ENCODE measurements around the gene GATA6. TPM values are rescaled to one million over a fixed set of nuclear protein-coding genes. Genes with fewer than 3 reads are reported as not detected.

The GATA6 gene
- total RNA-seq, 3 donors from 2014 or later, result 0.08 to 0.21 (median 0.14) TPM

DNA sequence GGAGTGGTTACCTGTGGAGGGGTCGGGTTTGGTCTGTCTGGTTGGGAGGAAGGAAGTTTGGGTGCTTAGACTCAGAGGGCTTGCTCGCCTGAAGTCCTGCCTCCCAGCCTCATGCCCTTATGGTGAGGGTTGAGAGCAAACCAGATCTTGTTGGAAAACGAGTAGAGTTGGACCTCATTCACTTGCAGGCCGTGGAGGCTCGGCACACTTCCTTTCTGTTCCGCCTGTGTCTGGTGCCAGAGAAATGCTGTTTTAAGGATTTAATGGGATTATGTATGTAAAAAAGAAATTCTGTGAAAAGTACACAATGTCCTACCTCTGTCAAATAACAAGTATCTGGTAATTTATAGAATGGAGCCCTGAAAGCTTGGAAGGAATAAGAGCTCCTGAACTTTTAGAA, 29.6 kb downstream of the GATA6 start:
- Mint-ChIP-seq H3K4me3 (no peak overlapping the region), H3K27me3 (ENCODE audit: low read depth) (peaks cover 15% of the 10 kb centered on the region), H3K9me3 (no peaks in the 10 kb centered on the region), H3K36me3 (ENCODE audit: insufficient read depth) (no peaks in the 10 kb centered on the region), H3K4me1 (ENCODE audit: low read depth) (no peaks in the 10 kb centered on the region)
- no peak for ATAC-seq
- DNase-seq, result no peak

GRCh38 chr18:22200611-22201225, 31.3 kb downstream of the GATA6 start:
- Mint-ChIP-seq H3K4me3 (no peak overlapping the region), H3K27me3 (ENCODE audit: low read depth) (peaks cover 13% of the 10 kb centered on the region), H3K9me3 (no peaks in the 10 kb centered on the region), H3K36me3 (ENCODE audit: insufficient read depth) (no peaks in the 10 kb centered on the region), H3K4me1 (ENCODE audit: low read depth) (no peaks in the 10 kb centered on the region)
- ATAC-seq, result no peak
- no peak for DNase-seq

GRCh38 chr18:22203035-22203434, 33.6 kb downstream of the GATA6 start:
- Mint-ChIP-seq H3K36me3 (ENCODE audit: insufficient read depth) (no peaks in the 10 kb centered on the region), H3K4me3 (no peak overlapping the region), H3K27me3 (ENCODE audit: low read depth) (peaks cover 12% of the 10 kb centered on the region), H3K4me1 (ENCODE audit: low read depth) (no peaks in the 10 kb centered on the region), H3K9me3 (no peaks in the 10 kb centered on the region)
- ATAC-seq, result no peak
- DNase-seq, result no peak

DNA sequence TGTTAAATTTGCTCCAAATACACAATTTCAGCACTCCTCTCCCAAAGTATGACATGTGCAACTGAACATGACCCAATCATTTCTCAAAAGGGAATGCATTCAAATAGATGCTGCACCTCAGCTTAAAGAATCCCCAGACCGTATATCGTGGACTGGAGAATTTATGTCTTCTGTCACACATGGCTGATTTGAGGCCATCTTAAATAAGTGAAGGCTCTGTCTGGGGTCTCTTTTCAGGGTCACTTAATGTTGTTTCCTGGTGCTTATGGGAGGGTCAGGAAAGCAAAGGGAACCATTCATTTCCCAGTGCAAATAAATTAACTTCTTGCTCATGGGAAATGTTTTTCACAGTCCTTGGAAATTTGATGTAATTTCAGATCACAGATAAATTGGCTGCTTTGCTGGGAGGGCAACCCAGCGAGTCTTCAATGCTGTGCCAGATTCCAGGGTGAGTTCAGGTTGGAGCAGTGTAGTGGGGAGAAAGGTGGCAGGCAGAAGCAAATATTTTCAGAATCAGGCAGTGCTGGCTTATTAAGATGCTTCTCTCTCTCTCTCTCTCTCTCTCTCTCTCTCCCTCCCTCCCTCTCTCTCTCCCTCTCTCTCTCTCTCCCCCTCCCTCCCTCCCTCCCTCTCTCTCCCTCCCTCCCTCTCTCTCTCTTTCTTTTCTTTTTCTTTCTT, 34.3 kb downstream of the GATA6 start:
- Mint-ChIP-seq H3K36me3 (ENCODE audit: insufficient read depth) (no peaks in the 10 kb centered on the region), H3K9me3 (no peaks in the 10 kb centered on the region), H3K4me1 (ENCODE audit: low read depth) (no peaks in the 10 kb centered on the region), H3K4me3 (no peak overlapping the region), H3K27me3 (ENCODE audit: low read depth) (peaks cover 7% of the 10 kb centered on the region)
- DNase-seq (no peak), ATAC-seq (no peak)

GRCh38 chr18:22204214-22204536, 34.8 kb downstream of the GATA6 start:
- Mint-ChIP-seq H3K4me1 (ENCODE audit: low read depth) (no peaks in the 10 kb centered on the region), H3K27me3 (ENCODE audit: low read depth) (peaks cover 6% of the 10 kb centered on the region), H3K9me3 (no peaks in the 10 kb centered on the region), H3K4me3 (no peak overlapping the region), H3K36me3 (ENCODE audit: insufficient read depth) (no peaks in the 10 kb centered on the region)
- DNase-seq, result no peak
- no peak for ATAC-seq

DNA sequence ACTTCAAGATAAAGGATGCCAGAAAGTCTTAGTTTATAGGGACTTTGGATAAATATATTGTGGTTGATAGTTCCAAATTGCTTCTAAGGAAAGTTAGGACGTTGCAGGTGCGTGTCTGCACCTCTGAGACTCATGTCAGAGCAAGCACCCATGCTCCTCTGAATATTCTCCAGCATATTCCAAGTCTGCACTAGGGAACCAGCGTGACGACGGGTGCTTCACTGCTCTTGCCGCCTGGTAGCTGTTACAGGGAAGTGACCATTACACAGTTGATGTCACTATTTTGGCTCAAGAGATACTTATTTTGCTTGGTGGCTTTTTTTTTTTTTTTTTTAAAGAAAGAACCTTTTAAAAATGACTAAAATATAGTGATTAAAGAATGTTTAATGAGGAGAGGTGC, 35.6 kb downstream of the GATA6 start:
- H3K27me3 Mint-ChIP-seq (ENCODE audit: low read depth), result peaks cover 6% of the 10 kb centered on the region
- H3K4me1 Mint-ChIP-seq (ENCODE audit: low read depth), result no peaks in the 10 kb centered on the region
- DNase-seq, result no peak

GRCh38 chr18:22207021-22207758, 37.8 kb downstream of the GATA6 start:
- Mint-ChIP-seq H3K36me3 (ENCODE audit: insufficient read depth) (no peaks in the 10 kb centered on the region), H3K4me3 (no peak overlapping the region), H3K4me1 (ENCODE audit: low read depth) (no peaks in the 10 kb centered on the region), H3K27me3 (ENCODE audit: low read depth) (peaks cover 2% of the 10 kb centered on the region), H3K9me3 (no peaks in the 10 kb centered on the region)
- no peak for DNase-seq
- ATAC-seq, result no peak

More for the DNA sequence above, 35.6 kb downstream of the GATA6 start:
- H3K36me3 Mint-ChIP-seq (ENCODE audit: insufficient read depth), result no peaks in the 10 kb centered on the region
- H3K9me3 Mint-ChIP-seq, result no peaks in the 10 kb centered on the region
- no peak for ATAC-seq
- no peak overlapping the region for H3K4me3 Mint-ChIP-seq

DNA sequence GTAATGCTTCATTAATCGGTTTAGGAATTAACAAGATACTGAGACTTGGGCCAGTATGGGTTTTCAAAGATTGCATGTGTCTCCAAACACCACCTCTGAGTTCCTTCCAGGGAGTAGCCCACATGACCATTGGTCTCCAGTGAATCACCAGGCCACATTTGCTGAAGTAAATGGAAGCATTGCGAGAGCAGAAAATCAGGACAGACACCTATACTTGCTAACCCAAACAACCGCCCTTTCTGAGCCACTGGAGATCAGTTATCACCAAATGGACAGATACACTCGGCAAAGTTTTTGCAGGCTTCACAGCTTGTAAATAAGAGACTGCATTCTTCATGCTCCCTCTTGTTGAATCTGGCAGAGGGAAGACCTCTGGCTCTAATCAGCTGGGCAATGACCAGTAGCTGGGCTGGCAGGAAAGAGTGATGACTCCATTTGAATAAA, 40.9 kb downstream of the GATA6 start:
- Mint-ChIP-seq H3K36me3 (ENCODE audit: insufficient read depth) (no peaks in the 10 kb centered on the region), H3K9me3 (no peaks in the 10 kb centered on the region), H3K4me1 (ENCODE audit: low read depth) (no peaks in the 10 kb centered on the region), H3K27me3 (ENCODE audit: low read depth) (no peaks in the 10 kb centered on the region), H3K4me3 (no peak overlapping the region)
- DNase-seq (no peak), ATAC-seq (no peak)

DNA sequence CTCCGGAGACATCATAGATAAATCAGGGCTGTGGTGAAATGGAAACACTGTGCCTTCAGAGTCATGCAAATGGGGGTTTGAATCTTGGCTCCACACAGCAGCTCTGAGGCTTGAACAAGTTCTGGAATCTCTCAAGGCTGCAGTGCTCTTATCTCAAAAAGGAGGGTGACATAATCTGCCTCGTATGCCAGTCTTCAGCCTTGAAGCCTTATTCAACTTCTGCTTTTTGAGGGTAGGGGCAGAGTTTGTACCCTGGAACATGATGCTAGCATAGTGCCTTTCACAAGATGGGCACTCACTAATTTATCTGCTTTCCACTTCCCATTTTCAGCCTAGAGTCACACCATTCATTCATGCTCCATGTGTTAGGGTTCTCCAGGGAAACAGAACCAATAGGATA, 42.3 kb downstream of the GATA6 start:
- no peak overlapping the region for H3K4me3 Mint-ChIP-seq
- ATAC-seq (no peak), DNase-seq (no peak)
- no peaks in the 10 kb centered on the region for H3K4me1 Mint-ChIP-seq (ENCODE audit: low read depth)
- H3K36me3 Mint-ChIP-seq (ENCODE audit: insufficient read depth), result no peaks in the 10 kb centered on the region
- no peaks in the 10 kb centered on the region for H3K27me3 Mint-ChIP-seq (ENCODE audit: low read depth)
- H3K9me3 Mint-ChIP-seq, result no peaks in the 10 kb centered on the region

DNA sequence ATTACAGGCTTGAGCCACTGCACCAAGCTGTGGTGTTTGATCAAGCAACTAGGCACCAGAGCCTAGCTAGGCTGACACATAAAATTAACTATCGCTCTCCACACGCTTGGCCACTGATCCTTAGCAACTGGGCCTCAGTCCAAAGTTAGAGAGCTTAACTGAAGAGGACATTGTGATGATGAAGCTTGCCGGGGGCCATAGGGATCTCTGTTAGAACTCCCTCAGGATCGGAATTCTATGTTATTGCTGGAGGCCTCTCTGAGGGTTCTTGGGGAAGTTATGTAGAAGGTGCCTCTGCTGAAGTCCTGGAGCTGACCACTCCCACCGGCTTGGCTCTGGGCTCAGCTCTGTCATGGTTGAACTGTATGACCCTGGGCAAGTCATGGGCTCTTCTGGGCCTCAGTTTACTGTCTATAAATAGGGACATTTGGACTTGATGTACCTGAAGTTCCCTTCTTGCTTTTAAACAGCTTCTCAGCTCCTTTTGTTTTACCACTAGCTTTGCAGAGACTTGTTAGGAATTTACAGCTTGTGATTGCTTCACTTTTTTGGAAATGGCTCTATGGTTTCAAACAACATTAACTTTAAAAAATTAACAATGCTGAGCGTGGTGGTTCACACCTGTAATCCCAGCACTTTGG, 44.1 kb downstream of the GATA6 start:
- Mint-ChIP-seq H3K4me3 (no peak overlapping the region), H3K4me1 (ENCODE audit: low read depth) (no peaks in the 10 kb centered on the region), H3K9me3 (no peaks in the 10 kb centered on the region), H3K27me3 (ENCODE audit: low read depth) (peaks cover 3% of the 10 kb centered on the region), H3K36me3 (ENCODE audit: insufficient read depth) (no peaks in the 10 kb centered on the region)
- ATAC-seq, result no peak
- DNase-seq, result no peak

DNA sequence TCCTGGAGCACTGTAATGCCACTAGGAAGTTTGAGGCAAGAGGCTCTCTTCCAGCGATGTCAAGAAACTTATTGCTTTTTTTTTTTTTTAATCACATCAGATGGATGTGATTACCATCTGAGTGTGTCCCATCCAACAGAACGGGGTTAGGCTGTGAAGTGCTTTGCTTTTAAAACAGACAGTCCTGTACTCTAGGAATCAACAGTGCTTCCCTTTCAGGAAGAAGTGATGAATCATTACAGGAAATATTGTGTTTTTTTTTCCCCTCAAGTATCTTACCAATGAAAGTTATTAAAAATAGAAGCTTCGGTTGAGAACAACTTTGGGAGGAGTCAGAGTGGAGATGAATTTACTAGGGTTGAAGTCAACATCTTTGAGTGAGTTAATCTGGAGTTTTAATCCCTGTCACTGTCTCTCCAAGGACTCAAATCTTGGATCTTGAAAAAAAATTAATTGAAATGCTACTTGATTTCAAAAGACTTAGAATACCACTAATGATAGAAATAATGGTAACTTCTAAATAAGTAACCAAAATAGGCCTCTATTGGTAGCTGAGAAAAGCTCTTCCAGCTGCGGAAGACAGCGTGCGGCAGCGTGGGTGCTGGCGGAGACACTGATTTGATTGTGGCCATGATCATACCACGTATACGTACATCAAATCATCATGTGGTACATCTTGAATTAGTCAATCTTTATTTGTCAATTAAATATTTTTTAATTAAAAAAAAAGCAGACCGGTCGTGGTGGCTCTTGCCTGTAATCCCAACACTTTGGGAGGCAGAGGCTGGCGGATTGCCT, 45.5 kb downstream of the GATA6 start:
- peaks cover 3% of the 10 kb centered on the region for H3K27me3 Mint-ChIP-seq (ENCODE audit: low read depth)
- H3K36me3 Mint-ChIP-seq (ENCODE audit: insufficient read depth), result no peaks in the 10 kb centered on the region
- no peaks in the 10 kb centered on the region for H3K4me1 Mint-ChIP-seq (ENCODE audit: low read depth)
- H3K9me3 Mint-ChIP-seq, result no peaks in the 10 kb centered on the region
- H3K4me3 Mint-ChIP-seq, result no peak overlapping the region
- ATAC-seq (no peak), DNase-seq (no peak)

DNA sequence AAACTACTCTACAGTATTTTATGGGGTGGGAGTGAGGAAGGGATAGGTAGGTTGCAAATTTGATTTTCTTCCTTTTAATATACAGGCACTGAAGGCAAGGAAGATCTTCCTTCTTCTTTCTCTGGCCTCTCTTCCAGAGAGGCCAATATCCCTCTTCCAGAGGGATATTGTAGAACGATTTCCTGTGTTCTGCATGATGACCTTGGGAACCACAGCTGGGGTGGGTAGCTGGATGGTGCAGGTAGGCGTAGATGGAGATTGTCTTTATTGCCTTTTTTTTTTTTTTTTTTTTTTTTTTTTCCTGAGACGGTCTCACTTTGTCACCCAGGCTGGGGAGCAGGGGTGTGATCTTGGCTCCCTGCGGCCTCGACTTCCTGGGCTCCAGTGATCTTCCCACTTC, 49.4 kb downstream of the GATA6 start:
- DNase-seq, result no peak
- H3K36me3 Mint-ChIP-seq (ENCODE audit: insufficient read depth), result no peaks in the 10 kb centered on the region
- H3K27me3 Mint-ChIP-seq (ENCODE audit: low read depth), result peaks cover 3% of the 10 kb centered on the region
- H3K9me3 Mint-ChIP-seq, result no peaks in the 10 kb centered on the region
- H3K4me1 Mint-ChIP-seq (ENCODE audit: low read depth), result peaks cover 8% of the 10 kb centered on the region
- ATAC-seq, result no peak
- no peak overlapping the region for H3K4me3 Mint-ChIP-seq

DNA sequence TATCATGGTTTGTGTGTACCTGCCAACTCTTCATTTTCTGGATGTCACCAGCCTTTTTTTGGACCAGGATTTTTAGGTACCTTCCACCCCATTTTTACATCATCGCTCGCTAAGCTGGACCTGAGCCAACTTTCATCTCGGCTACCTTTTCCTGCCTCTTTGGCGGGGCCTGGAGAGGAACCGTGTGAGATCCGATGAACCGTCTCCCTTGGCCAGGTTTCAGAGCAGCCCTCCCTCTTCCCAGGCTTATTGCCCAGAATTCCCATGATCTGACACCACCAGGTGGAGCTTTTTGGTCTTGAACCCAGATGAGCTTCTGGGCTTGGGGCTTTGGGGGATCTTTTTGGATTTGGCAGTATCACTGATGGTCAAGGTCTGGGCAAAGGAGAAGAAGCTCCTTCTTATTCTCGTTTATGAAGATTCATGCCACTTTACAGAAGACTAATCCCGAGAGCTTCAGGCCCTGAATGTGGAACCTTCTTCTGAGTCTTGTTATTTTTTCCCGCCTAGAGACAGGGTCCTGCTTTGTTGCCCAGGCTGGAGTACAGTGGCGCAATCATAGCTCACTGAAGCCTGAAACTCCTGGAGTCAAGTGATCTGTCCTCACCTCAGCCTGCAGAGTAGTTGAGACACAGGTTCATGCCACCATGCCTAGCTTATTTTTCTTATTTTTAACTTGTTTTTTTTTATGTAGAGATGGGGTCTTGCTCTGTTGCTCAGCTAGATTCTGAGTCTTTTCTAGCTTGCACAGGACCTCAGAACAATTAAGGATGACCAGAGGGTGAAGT, 50.4 kb downstream of the GATA6 start:
- DNase-seq (no peak), ATAC-seq (no peak)
- Mint-ChIP-seq H3K9me3 (no peaks in the 10 kb centered on the region), H3K27me3 (ENCODE audit: low read depth) (peaks cover 3% of the 10 kb centered on the region), H3K4me1 (ENCODE audit: low read depth) (peaks cover 8% of the 10 kb centered on the region), H3K4me3 (no peak overlapping the region), H3K36me3 (ENCODE audit: insufficient read depth) (no peaks in the 10 kb centered on the region)
